ENCODE measurements around the gene CABLES2.
"Not testable (repeated sequence)": the region's sequence is repeated elsewhere in the genome, so short reads cannot be mapped to it uniquely, and the experiment has no call there.

The CABLES2 gene

DNA sequence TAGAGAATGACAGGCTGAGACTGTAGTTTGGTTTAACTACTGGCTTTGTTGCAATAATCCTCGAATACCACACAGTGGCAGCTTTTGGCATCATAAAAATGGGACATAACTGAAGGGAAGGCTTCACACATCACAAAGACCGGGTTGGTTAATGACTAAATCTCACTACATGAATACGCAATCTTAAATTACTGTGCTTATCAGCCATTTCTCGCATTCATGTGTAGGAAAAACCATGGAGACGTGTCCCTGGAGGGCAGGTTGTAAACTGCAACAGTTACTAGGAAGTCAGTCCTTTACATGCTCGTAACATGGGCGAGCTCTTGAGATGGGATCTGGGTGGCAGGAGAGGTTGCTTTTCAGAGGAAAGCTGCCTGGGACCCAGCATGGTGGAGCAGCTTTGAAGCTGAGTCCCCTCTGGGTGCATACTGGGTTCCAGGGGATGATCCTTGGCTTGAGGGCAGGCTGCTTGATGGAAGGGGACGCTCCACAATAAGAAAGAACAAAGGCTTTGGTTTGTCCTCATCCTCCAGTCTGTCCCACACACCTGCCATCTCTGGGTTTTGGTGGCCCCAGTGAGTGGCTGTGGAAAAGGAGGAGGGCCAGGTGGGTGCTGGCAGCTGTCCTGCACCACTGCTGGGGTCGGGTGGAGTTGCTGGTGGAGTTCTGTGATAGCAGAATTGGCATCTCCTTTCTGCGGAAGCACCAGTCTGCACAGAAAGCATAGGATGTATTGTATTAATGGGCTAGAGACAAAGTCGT is 18.1 kb downstream of the CABLES2 start:
- no peak for DNase-seq (ENCODE audit: low read depth)

DNA sequence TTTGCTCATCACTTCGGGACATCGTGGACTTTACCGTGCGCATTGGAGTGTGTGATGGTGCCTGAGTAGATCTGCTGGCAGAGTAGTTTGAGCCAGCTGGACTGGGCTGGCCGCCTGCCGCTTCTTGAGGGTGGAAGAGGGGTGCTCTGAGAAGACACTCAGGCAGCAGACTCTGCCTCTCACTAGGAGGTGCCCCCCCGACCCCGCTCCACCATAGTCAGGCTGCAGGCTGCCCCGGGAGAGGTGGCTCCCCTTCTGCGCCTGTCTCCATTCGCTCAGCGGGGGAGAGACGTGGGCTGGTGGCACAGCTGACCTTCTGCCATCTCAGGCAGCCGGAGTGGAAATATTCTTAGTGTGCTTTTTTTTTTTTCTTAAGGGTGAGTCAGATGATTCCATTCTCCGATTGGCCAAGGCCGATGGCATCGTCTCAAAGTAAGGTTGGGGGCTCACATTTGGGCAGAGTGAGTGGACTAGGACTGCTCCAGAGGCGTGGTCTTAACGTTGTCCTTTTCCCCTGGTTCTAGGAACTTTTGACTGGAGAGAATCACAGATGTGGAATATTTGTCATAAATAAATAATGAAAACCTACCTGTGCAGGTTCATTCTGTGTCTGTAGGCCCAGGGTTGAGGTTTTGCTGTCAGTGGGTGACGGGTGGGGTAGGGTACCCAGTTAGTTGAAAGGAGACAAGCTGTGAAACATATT is 19.0 kb downstream of the CABLES2 start:
- DNase-seq (ENCODE audit: low read depth): no peak

DNA sequence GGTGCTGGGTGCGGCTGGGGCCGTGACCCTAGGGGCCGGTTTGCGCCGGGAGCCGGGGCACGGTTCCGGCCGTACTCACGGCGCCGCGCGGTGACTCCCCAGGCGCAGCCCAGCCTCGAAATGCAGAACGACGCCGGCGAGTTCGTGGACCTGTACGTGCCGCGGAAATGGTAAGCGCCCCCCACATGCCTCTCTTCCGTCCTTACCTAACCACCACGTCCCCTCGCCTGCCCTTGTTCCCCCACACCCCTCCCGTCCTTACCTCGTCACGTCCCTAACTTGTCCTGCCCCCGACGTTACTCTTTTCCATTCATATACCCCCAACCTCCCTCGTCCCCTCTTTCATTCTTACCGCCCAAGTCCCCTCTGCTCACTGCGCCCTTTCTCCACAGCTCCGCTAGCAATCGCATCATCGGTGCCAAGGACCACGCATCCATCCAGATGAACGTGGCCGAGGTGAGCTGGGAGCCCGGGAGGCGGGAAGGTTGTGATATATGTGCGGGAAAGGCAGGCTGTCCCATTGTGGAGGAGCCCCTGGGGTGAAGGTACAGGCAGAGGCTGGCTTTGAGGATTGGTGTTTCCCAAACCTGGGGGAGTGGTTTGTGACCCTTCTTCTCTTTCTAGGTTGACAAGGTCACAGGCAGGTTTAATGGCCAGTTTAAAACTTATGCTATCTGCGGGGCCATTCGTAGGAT is 19.7 kb downstream of the CABLES2 start:
- peak; percentile 25 for DNase-seq (ENCODE audit: low read depth)

- DNase-seq (ENCODE audit: low read depth): peak; percentile 88
Observed at GRCh38 chr20:62386383-62387218, 20.5 kb downstream of the CABLES2 start, which contains the start of gene RPS21. RPS21 (plus strand) TSS chr20:62387103; CDS start chr20:62387339, 236 bp downstream.

- peak; percentile 61 for DNase-seq (ENCODE audit: low read depth)
Observed at GRCh38 chr20:62382306-62383198, 24.5 kb downstream of the CABLES2 start.

- no peak for DNase-seq (ENCODE audit: low read depth)
Observed at GRCh38 chr20:62381842-62382241, 25.2 kb downstream of the CABLES2 start.

DNA sequence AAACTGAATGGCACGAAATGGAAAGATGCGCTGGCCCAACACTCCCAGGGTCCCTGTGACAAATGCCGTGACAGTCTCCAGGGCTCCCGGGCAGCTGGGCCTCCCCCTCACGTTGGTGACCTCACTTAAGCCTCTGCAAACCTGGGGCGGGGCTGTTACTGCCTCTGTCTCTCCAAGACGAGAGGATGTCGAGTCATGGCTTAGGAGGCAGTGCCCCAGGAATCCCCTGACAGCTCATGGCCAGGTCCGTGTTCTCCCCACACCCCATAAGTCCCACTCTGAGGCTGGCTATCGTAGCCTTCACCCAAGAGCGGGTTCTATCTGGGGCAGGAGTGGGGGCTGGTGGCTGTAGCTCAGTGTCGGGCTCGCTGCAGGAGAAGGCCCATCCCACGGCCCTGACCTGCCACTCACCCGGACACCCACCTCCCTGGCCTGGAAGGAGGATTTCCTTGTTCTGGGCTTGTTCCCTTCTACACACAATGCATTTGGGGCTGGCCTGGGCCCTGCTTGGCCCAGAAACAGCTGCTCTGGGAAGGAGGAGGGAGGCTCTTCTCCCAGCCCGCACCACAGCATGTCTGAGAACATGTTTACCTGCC is 25.8 kb downstream of the CABLES2 start:
- DNase-seq (ENCODE audit: low read depth): no peak

GRCh38 chr20:62378215-62378614 is 28.9 kb downstream of the CABLES2 start:
- DNase-seq (ENCODE audit: low read depth): no peak

DNA sequence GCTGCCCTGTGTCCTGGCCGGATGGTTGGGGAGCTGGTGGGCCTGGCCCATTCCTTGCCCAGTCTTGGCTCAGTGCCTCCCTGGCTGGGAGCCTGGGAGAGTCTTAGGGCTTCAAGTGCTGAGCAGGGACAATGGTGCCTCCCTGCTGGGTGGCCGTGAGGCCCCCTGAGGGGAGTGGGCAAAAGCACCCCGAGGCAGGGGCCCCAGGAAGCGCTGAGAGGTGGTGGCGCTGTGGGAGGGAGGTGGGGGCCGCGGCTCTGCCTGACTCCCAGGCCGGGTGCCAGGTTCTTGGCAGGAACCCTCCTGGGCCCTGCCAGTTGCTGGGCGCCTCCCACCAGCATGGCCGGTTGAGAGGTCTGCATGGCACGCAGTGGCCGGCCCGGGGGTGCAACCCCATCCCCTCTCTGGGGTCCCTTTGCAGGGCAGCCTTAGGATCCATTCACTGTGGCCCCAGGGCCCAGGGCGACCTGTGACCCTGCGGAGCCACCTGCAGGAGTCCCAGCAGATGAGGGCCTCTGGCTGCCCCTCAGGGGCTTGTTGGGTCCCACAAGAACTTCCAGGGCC is 29.4 kb downstream of the CABLES2 start:
- DNase-seq (ENCODE audit: low read depth): no peak

GRCh38 chr20:62377064-62377461 is 30.0 kb downstream of the CABLES2 start:
- DNase-seq (ENCODE audit: low read depth): no peak

GRCh38 chr20:62376112-62377063 is 30.7 kb downstream of the CABLES2 start:
- DNase-seq (ENCODE audit: low read depth): no peak

DNA sequence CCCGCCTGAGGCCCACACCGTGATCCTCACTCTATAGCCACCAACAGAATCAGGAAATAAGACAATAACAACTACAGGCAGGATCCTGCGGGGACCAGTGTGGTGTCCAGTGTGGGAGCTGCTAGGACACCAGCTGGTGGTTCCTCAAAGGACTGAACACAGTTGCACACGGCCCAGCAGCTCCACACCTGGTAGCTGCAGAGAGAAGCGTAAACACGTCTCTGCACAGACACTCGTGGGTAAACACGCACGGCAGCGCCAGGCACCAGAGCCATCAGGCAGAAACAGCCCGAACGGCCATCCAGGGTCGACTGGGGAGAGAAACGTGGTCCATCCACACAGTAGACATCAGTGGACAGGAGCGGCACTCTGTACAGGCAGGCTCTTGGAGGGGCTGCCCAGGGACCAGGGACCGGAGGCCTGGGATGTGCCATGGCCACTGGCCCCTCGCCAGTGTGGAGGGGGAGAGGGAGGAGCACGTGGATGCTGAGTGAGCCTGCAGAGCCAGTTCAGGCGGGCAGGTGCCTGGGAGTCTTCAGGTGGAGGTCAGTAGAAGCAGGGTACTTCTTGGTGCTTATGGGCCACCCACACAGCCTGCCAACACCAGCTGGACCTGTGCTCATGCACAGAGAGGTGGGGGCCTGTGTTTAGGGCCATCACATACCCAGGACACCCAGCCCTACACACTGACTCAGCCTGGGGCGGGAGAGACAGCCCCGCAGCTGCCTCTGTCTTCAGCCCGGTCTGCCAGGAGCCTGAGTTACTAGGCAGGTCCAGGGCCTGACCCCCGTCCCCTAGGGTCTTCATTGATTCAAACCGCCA is 32.5 kb downstream of the CABLES2 start:
- DNase-seq (ENCODE audit: low read depth): no peak

DNA sequence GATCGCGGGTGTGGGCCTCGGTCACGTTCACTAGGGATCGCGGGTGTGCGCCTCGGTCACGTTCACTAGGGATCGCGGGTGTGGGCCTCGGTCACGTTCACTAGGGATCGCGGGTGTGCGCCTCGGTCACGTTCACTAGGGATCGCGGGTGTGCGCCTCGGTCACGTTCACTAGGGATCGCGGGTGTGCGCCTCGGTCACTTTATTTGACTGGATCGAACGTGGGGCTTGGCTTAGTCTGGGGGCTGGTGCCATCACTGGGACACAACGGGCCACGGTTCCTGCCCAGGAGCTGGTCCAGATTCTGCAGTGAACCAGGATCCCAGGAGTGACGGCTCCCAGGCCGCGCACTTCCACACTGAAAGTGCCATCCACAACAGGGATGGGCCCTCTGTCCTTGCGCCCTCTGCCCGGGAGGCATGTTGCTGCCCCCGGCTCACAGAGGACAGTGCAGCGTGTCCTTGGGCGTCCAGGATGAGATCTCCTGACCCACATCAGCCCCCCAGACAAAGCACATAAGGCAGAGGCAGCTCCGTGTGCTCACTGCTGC is 33.4 kb downstream of the CABLES2 start:
- DNase-seq (ENCODE audit: low read depth): not testable (repeated sequence)

- DNase-seq (ENCODE audit: low read depth): no peak
Observed at GRCh38 chr20:62372042-62372993, 34.8 kb downstream of the CABLES2 start.

- no peak for DNase-seq (ENCODE audit: low read depth)
Observed at GRCh38 chr20:62371588-62372041, 35.5 kb downstream of the CABLES2 start.

- DNase-seq (ENCODE audit: low read depth): no peak
Observed at GRCh38 chr20:62370807-62371587, 36.1 kb downstream of the CABLES2 start.

All from T-helper 22 cell (primary cell).